CD4-positive, alpha-beta memory T cell (primary cell): ENCODE data around the gene ZNF619. TPM values are rescaled to one million over a fixed set of nuclear protein-coding genes. Genes with fewer than 3 reads are reported as not detected.
"Not testable (repeated sequence)": the region's sequence is repeated elsewhere in the genome, so short reads cannot be mapped to it uniquely, and the experiment has no call there.

Experiments
- CTCF ChIA-PET: fragments of 350-600 bp; sonication (Branson Sonifier 250); formaldehyde crosslinking; loops from one replicate; lab custom pipeline; 2021; ENCODE audit warnings: inconsistent platforms; ENCODE audit not compliant: partially characterized antibody; lab: Charles Lee
- POLR2A ChIA-PET: fragments of 350-600 bp; sonication (Branson Sonifier 250); formaldehyde crosslinking; loops from one replicate; lab custom pipeline; 2021; ENCODE audit not compliant: partially characterized antibody; lab: Charles Lee
- DNase-seq, 5 donors: peaks; one replicate each; pipeline versions ENCODE4 v3.0.0 to v3.0.0-alpha.2; 2020 to 2022; ENCODE audit warnings: mixed read lengths in 1 of 5
- H3K27ac ChIP-seq: one replicate; pipeline ENCODE4 v1.7.0; 2013; ENCODE audit warnings: low read depth, low read length
- H3K27me3 ChIP-seq: 2 replicates; pipeline ENCODE4 v1.7.0; 2013; ENCODE audit warnings: mild to moderate bottlenecking, low read length, moderate library complexity; ENCODE audit not compliant: insufficient read depth
- H3K36me3 ChIP-seq: 2 replicates; pipeline ENCODE4 v1.7.0; 2013; ENCODE audit warnings: mild to moderate bottlenecking, low read length, moderate library complexity; ENCODE audit not compliant: insufficient read depth
- H3K4me1 ChIP-seq: 2 replicates; pipeline ENCODE4 v1.7.0; 2013; ENCODE audit warnings: mild to moderate bottlenecking, low read length, moderate library complexity; ENCODE audit not compliant: insufficient read depth
- H3K4me3 ChIP-seq, 2 donors: one replicate each; pipeline ENCODE4 v1.7.0; 2013; ENCODE audit warnings: low read length in 2 of 2, mild to moderate bottlenecking in 1 of 2
- H3K9me3 ChIP-seq, 2 donors: one replicate each; pipeline ENCODE4 v1.7.0; 2013; ENCODE audit warnings: low read length in 2 of 2, control low read depth in 1 of 2; ENCODE audit not compliant: control insufficient read depth in 1 of 2
- H3K27ac Mint-ChIP-seq, 7 donors: one replicate each; pipeline ENCODE4 v1.8.0; 2020 to 2021; ENCODE audit warnings: mixed read lengths in 7 of 7, mild to moderate bottlenecking in 6 of 7, inconsistent platforms in 3 of 7, moderate library complexity in 3 of 7
- H3K27me3 Mint-ChIP-seq, 2 donors: one replicate each; pipeline ENCODE4 v1.8.0; 2020 to 2021; ENCODE audit warnings: mixed read lengths in 2 of 2
- H3K36me3 Mint-ChIP-seq, 2 donors: one replicate each; pipeline ENCODE4 v1.8.0; 2020 to 2021; ENCODE audit warnings: mixed read lengths in 2 of 2, inconsistent platforms in 1 of 2, mild to moderate bottlenecking in 1 of 2
- H3K4me1 Mint-ChIP-seq, 4 donors: one replicate each; pipeline ENCODE4 v1.8.0; 2020 to 2021; ENCODE audit warnings: mixed read lengths in 4 of 4, mild to moderate bottlenecking in 1 of 4
- H3K4me3 Mint-ChIP-seq, 8 donors: one replicate each; pipeline ENCODE4 v1.8.0; 2020 to 2021; ENCODE audit warnings: mixed read lengths in 8 of 8, mild to moderate bottlenecking in 7 of 8, moderate library complexity in 6 of 8, inconsistent platforms in 3 of 8
- H3K9me3 Mint-ChIP-seq, 8 donors: one replicate each; pipeline ENCODE4 v1.8.0; 2020 to 2021; ENCODE audit warnings: mixed read lengths in 8 of 8, mild to moderate bottlenecking in 5 of 8, inconsistent platforms in 3 of 8, moderate library complexity in 1 of 8
- intact Hi-C: fragments of 100-400 bp; cut with micrococcal nuclease; formaldehyde crosslinking; loops from one replicate; pipeline ENCODE4 v1.15.1; 2023
- polyA plus RNA-seq, 2 donors: library from polyadenylated mRNA; unstranded; fragments of 300-500 nt; fragmentation: Illumina TruSeq; gene quantifications; one replicate each; pipeline ENCODE4 v1.2.3, GENCODE V29; 2021
- total RNA-seq, 2 experiments: library from RNA; stranded (reverse); gene quantifications; one replicate each; pipeline ENCODE4 v1.2.3, GENCODE V29; 2021

Gene ZNF619
- total and polyA plus RNA-seq, 4 experiments from 2014 or later: 2.3 to 16.6 (median 8.5) TPM

GRCh38 chr3:40456279-40456939 is 20.5 kb upstream of the ZNF619 start:
- CTCF ChIA-PET: interaction anchor here (1.4 kb wide), 1 partner anchor 49 kb away, joined by 3 read pairs; the partner anchor contains the start of gene ZNF620

GRCh38 chr3:40456940-40457823 is 19.7 kb upstream of the ZNF619 start, which contains the start of gene RPL14:
Gene RPL14 (plus strand): TSS chr3:40457339. CDS start chr3:40457472, 133 bp downstream.
- ChIA-PET CTCF (interaction anchor here (1.4 kb wide), 1 partner anchor 49 kb away, joined by 3 read pairs; the partner anchor contains the start of gene ZNF620), POLR2A (interaction anchor here (0.7 to 2.0 kb wide), 13 partner anchors 8 to 1505 kb away, joined by 3 to 35 read pairs (median 7); partner anchors contain the start of genes CTNNB1, EIF1B, ULK4 and ZNF619)
- H3K27me3 Mint-ChIP-seq: no peaks in the 10 kb centered on the region
- DNase-seq: peak; percentile 92 to 96 (median 95)
- peak within 1 kb of the TSS; percentile 88 to 99 (median 94) for H3K4me3 Mint-ChIP-seq
- intact Hi-C loops: loop anchor here (1.0 to 10.0 kb wide), 5 partner anchors 20 to 1505 kb away; partner anchors contain the start of genes EIF1B, SLC25A38, ULK4 and ZNF619
- Histone ChIP-seq H3K27ac (peak within 1 kb of the TSS; percentile 90), H3K9me3 (no peaks in the 10 kb centered on the region), H3K4me1 (peaks cover 46% of the 10 kb centered on the region), H3K27me3 (no peaks in the 10 kb centered on the region), H3K36me3 (peaks cover 30% of the 10 kb centered on the region), H3K4me3 (peak within 1 kb of the TSS; percentile 75 to 79)
- H3K9me3 Mint-ChIP-seq: peaks cover 0 to 4% (median 0%) of the 10 kb centered on the region in 8 donors
- H3K4me1 Mint-ChIP-seq: peaks cover 32 to 71% (median 41%) of the 10 kb centered on the region in 4 donors
- peak within 1 kb of the TSS; percentile 89 to 99 (median 97) for H3K27ac Mint-ChIP-seq
- peaks cover 29 to 53% of the 10 kb centered on the region in 2 donors for H3K36me3 Mint-ChIP-seq

More at GRCh38 chr3:40456279-40456939, 20.5 kb upstream of the ZNF619 start:
- POLR2A ChIA-PET: interaction anchor here (0.7 to 2.0 kb wide), 13 partner anchors 9 to 1506 kb away, joined by 3 to 35 read pairs (median 7); partner anchors contain the start of genes CTNNB1, EIF1B, ULK4 and ZNF619
- H3K27ac ChIP-seq: peak overlapping the region; percentile 90
- Mint-ChIP-seq H3K27ac (peak overlapping the region; percentile 89 to 99 (median 97)), H3K4me1 (peaks cover 31 to 69% (median 42%) of the 10 kb centered on the region in 4 donors), H3K4me3 (peak overlapping the region; percentile 88 to 99 (median 94)), H3K9me3 (peaks cover 0 to 4% (median 0%) of the 10 kb centered on the region in 8 donors), H3K27me3 (no peaks in the 10 kb centered on the region), H3K36me3 (peaks cover 22 to 46% of the 10 kb centered on the region in 2 donors)
- DNase-seq: no peak
- H3K4me3 ChIP-seq: peak overlapping the region; percentile 75 to 79
- H3K27me3 ChIP-seq: no peaks in the 10 kb centered on the region
- H3K36me3 ChIP-seq: peaks cover 27% of the 10 kb centered on the region
- H3K9me3 ChIP-seq: no peaks in the 10 kb centered on the region
- H3K4me1 ChIP-seq: peaks cover 49% of the 10 kb centered on the region
- intact Hi-C loops: loop anchor here (10.0 kb wide), 1 partner anchor 1072 kb away; the partner anchor contains the start of gene SLC25A38

- peaks cover 21 to 62% (median 32%) of the 10 kb centered on the region in 4 donors for H3K4me1 Mint-ChIP-seq
- POLR2A ChIA-PET: interaction anchor here (1.9 to 2.1 kb wide), 3 partner anchors 24 to 67 kb away, joined by 6 to 35 read pairs (median 15); partner anchors contain the start of genes ZNF620 and ZNF621
These were observed 18.4 kb upstream of the ZNF619 start for GRCh38 chr3:40458473-40458872.

GRCh38 chr3:40460481-40460880 is 16.4 kb upstream of the ZNF619 start:
- H3K27ac Mint-ChIP-seq: peak overlapping the region in 2 of 7 donors; percentile 9 to 46
- DNase-seq, H3K9me3 Mint-ChIP-seq, H3K27ac ChIP-seq, H3K4me3 Mint-ChIP-seq, H3K4me3 ChIP-seq, H3K9me3 ChIP-seq, H3K27me3 ChIP-seq, CTCF ChIA-PET, H3K27me3 Mint-ChIP-seq, intact Hi-C loops: not testable (repeated sequence)
- Histone ChIP-seq H3K36me3 (peaks cover 42% of the 10 kb centered on the region), H3K4me1 (peaks cover 55% of the 10 kb centered on the region)
- H3K4me1 Mint-ChIP-seq: peaks cover 33 to 74% (median 46%) of the 10 kb centered on the region in 4 donors
- POLR2A ChIA-PET: interaction anchor here (1.1 to 2.1 kb wide), 2 partner anchors 16 to 45 kb away, joined by 5 to 6 read pairs; partner anchors contain the start of genes ZNF619 and ZNF620
- peaks cover 51 to 68% of the 10 kb centered on the region in 2 donors for H3K36me3 Mint-ChIP-seq

More at GRCh38 chr3:40458473-40458872, 18.4 kb upstream of the ZNF619 start:
- Mint-ChIP-seq H3K27ac (peak overlapping the region; percentile 89 to 97 (median 95)), H3K36me3 (peaks cover 34 to 55% of the 10 kb centered on the region in 2 donors), H3K9me3 (peaks cover 0 to 4% (median 0%) of the 10 kb centered on the region in 8 donors), H3K27me3 (no peaks in the 10 kb centered on the region), H3K4me3 (peak overlapping the region; percentile 88 to 99 (median 92))
- no peak for DNase-seq
- H3K4me3 ChIP-seq: peak overlapping the region in 1 of 2 donors; percentile 79
- intact Hi-C loops: loop anchor here (10.0 kb wide), 1 partner anchor 1074 kb away; the partner anchor contains the start of gene SLC25A38
- H3K27me3 ChIP-seq: no peaks in the 10 kb centered on the region
- no peaks in the 10 kb centered on the region for H3K9me3 ChIP-seq
- H3K27ac ChIP-seq: peak overlapping the region; percentile 90
- peaks cover 36% of the 10 kb centered on the region for H3K36me3 ChIP-seq
- peaks cover 44% of the 10 kb centered on the region for H3K4me1 ChIP-seq
- CTCF ChIA-PET: interaction anchor here (1.1 kb wide), 1 partner anchor 19 kb away, joined by 3 read pairs; the partner anchor contains the start of gene ZNF619

GRCh38 chr3:40461161-40461560 is 15.8 kb upstream of the ZNF619 start:
- no peak overlapping the region for H3K4me3 ChIP-seq
- intact Hi-C loops: no loop called here
- H3K9me3 ChIP-seq: no peaks in the 10 kb centered on the region
- peaks cover 53 to 70% of the 10 kb centered on the region in 2 donors for H3K36me3 Mint-ChIP-seq
- ChIA-PET POLR2A (no interaction called here), CTCF (no interaction called here)
- peaks cover 0 to 4% (median 0%) of the 10 kb centered on the region in 8 donors for H3K9me3 Mint-ChIP-seq
- peaks cover 42% of the 10 kb centered on the region for H3K36me3 ChIP-seq
- no peak overlapping the region for H3K27ac ChIP-seq
- H3K4me1 Mint-ChIP-seq: peaks cover 34 to 70% (median 43%) of the 10 kb centered on the region in 4 donors
- peak overlapping the region in 4 of 7 donors; percentile 9 to 70 (median 38) for H3K27ac Mint-ChIP-seq
- H3K27me3 Mint-ChIP-seq: no peaks in the 10 kb centered on the region
- H3K4me1 ChIP-seq: peaks cover 52% of the 10 kb centered on the region
- H3K27me3 ChIP-seq: no peaks in the 10 kb centered on the region
- no peak for DNase-seq
- H3K4me3 Mint-ChIP-seq: no peak overlapping the region

GRCh38 chr3:40462838-40463237 is 14.1 kb upstream of the ZNF619 start:
- H3K9me3 ChIP-seq, H3K9me3 Mint-ChIP-seq, H3K27me3 Mint-ChIP-seq, H3K4me3 Mint-ChIP-seq, H3K4me3 ChIP-seq, H3K27me3 ChIP-seq, H3K27ac ChIP-seq, CTCF ChIA-PET, DNase-seq, intact Hi-C loops: not testable (repeated sequence)
- H3K36me3 Mint-ChIP-seq: peaks cover 59 to 64% of the 10 kb centered on the region in 2 donors
- peaks cover 44% of the 10 kb centered on the region for H3K4me1 ChIP-seq
- peaks cover 28 to 56% (median 34%) of the 10 kb centered on the region in 4 donors for H3K4me1 Mint-ChIP-seq
- peak overlapping the region in 2 of 7 donors; percentile 35 to 71 for H3K27ac Mint-ChIP-seq
- H3K36me3 ChIP-seq: peaks cover 42% of the 10 kb centered on the region
- POLR2A ChIA-PET: interaction anchor here (2.8 kb wide), 1 partner anchor 10 kb away, joined by 19 read pairs; no protein-coding TSS in a partner anchor
